Glomerular endothelial cell (primary cell): Measurements from ENCODE around the gene SCFD2. TPM values are rescaled to one million over a fixed set of nuclear protein-coding genes. Genes with fewer than 3 reads are reported as not detected.
"Not testable (repeated sequence)": the region's sequence is repeated elsewhere in the genome, so short reads cannot be mapped to it uniquely, and the experiment has no call there.

ENCODE experiments used
- DNase-seq: peaks from one replicate; pipeline ENCODE4 v3.0.0-alpha.2; 2011; ENCODE audit warnings: low read depth, low spot score; ENCODE audit errors: extremely low read depth
- total RNA-seq: library from RNA; depleted of rRNA; stranded (reverse); fragments of >200 nt; gene quantifications from 2 replicates; pipeline ENCODE4 v1.2.3, GENCODE V29; 2015

SCFD2 gene
- total RNA-seq, 1 donor from 2014 or later, result 14.4 TPM

GRCh38 chr4:53061091-53061850, 304.6 kb downstream of the SCFD2 start:
- DNase-seq, result no peak

GRCh38 chr4:53060278-53060677, 305.6 kb downstream of the SCFD2 start:
- no peak for DNase-seq

- DNase-seq, result no peak
These were observed 306.0 kb downstream of the SCFD2 start for GRCh38 chr4:53059871-53060270.

- DNase-seq, result no peak
These were observed 306.6 kb downstream of the SCFD2 start for GRCh38 chr4:53059256-53059655.

GRCh38 chr4:53057679-53058078, 308.2 kb downstream of the SCFD2 start:
- DNase-seq, result no peak

GRCh38 chr4:53057108-53057507, 308.8 kb downstream of the SCFD2 start:
- DNase-seq, result not testable (repeated sequence)

GRCh38 chr4:53055716-53056403, 310.0 kb downstream of the SCFD2 start:
- no peak for DNase-seq

- DNase-seq, result no peak
These were observed 310.6 kb downstream of the SCFD2 start for GRCh38 chr4:53055274-53055673.

GRCh38 chr4:53050361-53050774, 315.5 kb downstream of the SCFD2 start:
- no peak for DNase-seq

GRCh38 chr4:53049528-53049927, 316.3 kb downstream of the SCFD2 start:
- no peak for DNase-seq

- no peak for DNase-seq
These were observed 321.3 kb downstream of the SCFD2 start for GRCh38 chr4:53044651-53044960.

- DNase-seq, result no peak
These were observed 321.8 kb downstream of the SCFD2 start for GRCh38 chr4:53043891-53044650.

- DNase-seq, result no peak
These were observed 322.8 kb downstream of the SCFD2 start for GRCh38 chr4:53043055-53043454.

- DNase-seq, result no peak
These were observed 325.0 kb downstream of the SCFD2 start for GRCh38 chr4:53040851-53041250.

- no peak for DNase-seq
These were observed 325.4 kb downstream of the SCFD2 start for GRCh38 chr4:53040459-53040815.

GRCh38 chr4:53039741-53040458, 326.0 kb downstream of the SCFD2 start:
- DNase-seq, result no peak

GRCh38 chr4:53037892-53038291, 328.0 kb downstream of the SCFD2 start:
- DNase-seq, result no peak

GRCh38 chr4:53032908-53033307, 333.0 kb downstream of the SCFD2 start:
- not testable (repeated sequence) for DNase-seq

- no peak for DNase-seq
These were observed 339.6 kb downstream of the SCFD2 start for GRCh38 chr4:53026233-53026632.

GRCh38 chr4:53023677-53024299, 342.1 kb downstream of the SCFD2 start:
- DNase-seq, result no peak
